Lower leg skin (tissue), 4 donors: ENCODE data around the gene NFKB2. TPM values are rescaled to one million over a fixed set of nuclear protein-coding genes. Genes with fewer than 3 reads are reported as not detected.

Experiments used
- DNase-seq, 2 donors: peaks; one replicate each; pipeline ENCODE4 v3.0.0-alpha.2; 2019; ENCODE audit warnings: low spot score in 2 of 2
- H3K4me3 ChIP-seq: fragments of 200-600 bp; sonication (generic); 2 replicates; pipeline ENCODE4 v1.5.1; 2017; ENCODE audit warnings: mild to moderate bottlenecking, low read depth; ENCODE audit not compliant: poor library complexity, severe bottlenecking
- POLR2A ChIP-seq, 2 donors: fragments of 450-650 bp; IDR thresholded peaks; one replicate each; pipeline ENCODE4 v1.6.1; 2016 to 2017; ENCODE audit warnings: antibody characterized with exemption in 2 of 2, mild to moderate bottlenecking in 1 of 2, moderate library complexity in 1 of 2
- WGBS, 2 donors: methylation state at CpG; one replicate each; pipeline ENCODE4 v1.1.5; 2018; 5-methylcytosine and 5-hydroxymethylcytosine counted together
- intact Hi-C: fragments of 100-400 bp; cut with DNase I; formaldehyde crosslinking; loops from one replicate; pipeline ENCODE4 v1.15.0; 2023; ENCODE audit warnings: low total_unique reads
- total RNA-seq, 4 donors: library from RNA; depleted of rRNA; stranded (reverse); fragments of >200 nt; gene quantifications; one replicate each; pipeline ENCODE4 v1.1.0, GENCODE V29; 2016
- TF ChIP-seq, protein P1 (sequence below), 3 donors: fragments of 450-650 bp; IDR thresholded peaks; one replicate each; pipeline ENCODE4 v1.5.1; 2016; ENCODE audit warnings: antibody characterized with exemption in 3 of 3, mild to moderate bottlenecking in 3 of 3, moderate library complexity in 2 of 3

NFKB2 gene
- total RNA-seq, 4 donors from 2014 or later: 19.4 to 36.1 (median 20.1) TPM

DNA sequence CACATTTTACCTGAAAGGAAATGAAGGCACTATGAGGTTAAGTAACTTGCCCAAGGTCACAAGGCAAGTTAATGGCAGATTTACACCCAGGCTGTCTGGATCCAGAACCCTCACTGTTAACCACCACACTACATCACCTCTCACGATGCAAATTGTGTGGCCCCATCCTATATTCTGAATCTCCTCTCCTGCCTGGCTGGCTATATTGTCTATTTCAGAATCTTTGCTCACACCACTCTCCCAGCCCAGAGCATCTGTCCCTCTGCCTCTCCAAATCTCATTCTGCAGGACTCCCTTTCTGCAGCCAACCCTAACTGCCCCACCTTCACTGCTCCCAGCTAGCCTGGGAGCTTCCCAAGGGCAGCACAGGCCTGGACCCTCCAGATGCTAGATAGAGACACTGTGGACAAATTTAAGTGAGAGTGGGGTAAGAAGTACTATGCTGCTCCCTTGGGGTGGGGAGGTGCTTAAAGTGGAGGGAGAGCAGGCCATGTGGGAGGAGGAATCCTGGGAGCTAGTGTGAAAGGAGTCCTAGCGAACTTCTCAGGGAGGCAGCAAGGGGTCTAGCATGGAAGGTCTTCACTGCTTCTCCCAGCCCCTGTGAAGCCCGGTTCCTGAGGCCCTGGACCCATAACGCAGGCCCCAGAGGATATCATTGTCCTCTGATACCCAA is 36.1 kb downstream of the NFKB2 start:
- intact Hi-C loops: no loop called here
- WGBS, 2 donors: 11 to 16% methylated on average over 4 of the region's 4 CpGs

DNA sequence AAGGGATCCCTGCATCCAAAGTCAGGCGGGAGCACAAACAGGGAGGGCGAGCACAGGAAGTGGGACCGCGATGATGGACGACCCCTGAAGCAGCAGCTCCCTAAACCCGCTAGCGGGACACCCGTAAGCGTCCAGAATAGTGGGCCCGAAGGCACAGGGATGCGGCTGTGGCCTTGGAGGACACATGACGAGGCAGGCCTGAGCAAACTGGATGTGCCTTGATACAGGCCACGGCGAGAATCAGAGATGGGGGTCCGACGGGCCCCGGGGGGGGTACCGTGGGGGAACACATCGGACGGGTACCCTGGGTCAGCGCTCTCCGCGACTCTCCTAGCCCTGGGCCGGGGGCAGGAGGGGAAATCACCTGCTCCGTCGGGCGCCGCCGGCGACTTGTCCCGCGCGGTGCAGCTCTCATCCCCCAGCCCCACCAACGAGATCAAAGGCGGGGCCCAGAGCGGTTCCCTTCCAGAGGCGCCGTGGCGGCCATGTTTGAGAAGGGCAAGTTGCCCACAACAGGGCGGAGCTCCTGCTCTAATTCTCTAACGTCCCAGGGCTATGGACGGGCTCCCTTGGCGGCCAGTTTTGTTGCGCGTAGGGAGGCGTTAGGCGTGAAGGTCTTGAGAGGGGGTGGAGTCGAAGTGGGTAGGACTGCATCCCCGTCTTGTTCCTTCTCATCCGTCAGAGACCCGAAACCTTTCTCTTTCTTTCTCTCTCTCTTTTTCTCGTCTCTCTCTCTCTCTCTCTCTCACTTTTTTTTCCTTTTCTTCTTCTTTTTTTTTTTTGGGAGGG is 36.9 kb downstream of the NFKB2 start, which contains the start of gene CUEDC2:
Gene CUEDC2 (minus strand): TSS at position 413 of the 789 bp plus-strand sequence. CDS start 7,386 bp downstream, outside the sequence.
- WGBS, 2 donors: 0% methylated on average over 32 to 46 of the region's 52 CpGs
- H3K4me3 ChIP-seq: peak within 1 kb of the TSS; percentile 69
- intact Hi-C loops: no loop called here
- TF ChIP-seq, protein P1, sequence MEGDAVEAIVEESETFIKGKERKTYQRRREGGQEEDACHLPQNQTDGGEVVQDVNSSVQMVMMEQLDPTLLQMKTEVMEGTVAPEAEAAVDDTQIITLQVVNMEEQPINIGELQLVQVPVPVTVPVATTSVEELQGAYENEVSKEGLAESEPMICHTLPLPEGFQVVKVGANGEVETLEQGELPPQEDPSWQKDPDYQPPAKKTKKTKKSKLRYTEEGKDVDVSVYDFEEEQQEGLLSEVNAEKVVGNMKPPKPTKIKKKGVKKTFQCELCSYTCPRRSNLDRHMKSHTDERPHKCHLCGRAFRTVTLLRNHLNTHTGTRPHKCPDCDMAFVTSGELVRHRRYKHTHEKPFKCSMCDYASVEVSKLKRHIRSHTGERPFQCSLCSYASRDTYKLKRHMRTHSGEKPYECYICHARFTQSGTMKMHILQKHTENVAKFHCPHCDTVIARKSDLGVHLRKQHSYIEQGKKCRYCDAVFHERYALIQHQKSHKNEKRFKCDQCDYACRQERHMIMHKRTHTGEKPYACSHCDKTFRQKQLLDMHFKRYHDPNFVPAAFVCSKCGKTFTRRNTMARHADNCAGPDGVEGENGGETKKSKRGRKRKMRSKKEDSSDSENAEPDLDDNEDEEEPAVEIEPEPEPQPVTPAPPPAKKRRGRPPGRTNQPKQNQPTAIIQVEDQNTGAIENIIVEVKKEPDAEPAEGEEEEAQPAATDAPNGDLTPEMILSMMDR (IDR thresholded peaks at IDR 0.05): no peak
- no peak for TF ChIP-seq POLR2A (IDR thresholded peaks at IDR 0.05)
- DNase-seq: peak; percentile 96 to 99

More for the DNA sequence above, 36.1 kb downstream of the NFKB2 start:
- no peak for DNase-seq
- no peak for TF ChIP-seq POLR2A (IDR thresholded peaks at IDR 0.05)
- TF ChIP-seq, protein P1 (IDR thresholded peaks at IDR 0.05): no peak
- H3K4me3 ChIP-seq: peak overlapping the region; percentile 69

DNA sequence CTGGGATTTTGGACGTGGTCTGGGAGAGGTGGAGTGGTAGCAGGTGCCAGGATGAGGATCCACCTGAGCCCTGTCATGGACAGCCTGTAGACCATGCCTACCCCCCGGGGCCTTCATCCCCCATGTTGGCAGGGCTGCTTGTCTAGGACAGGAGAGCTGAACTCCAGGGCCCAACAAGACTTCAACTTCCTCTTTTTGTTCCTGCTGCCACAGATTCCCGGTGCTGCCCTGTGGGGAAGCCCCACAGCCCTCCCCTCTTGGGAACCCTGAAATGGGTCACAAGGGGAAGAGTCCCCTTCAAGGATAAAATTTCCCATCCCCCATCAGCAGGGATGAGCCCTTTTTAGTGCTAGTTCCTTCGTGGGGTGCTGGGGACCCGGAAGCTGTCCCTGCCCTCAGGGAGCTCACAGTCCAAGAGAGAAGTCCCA is 38.1 kb downstream of the NFKB2 start:
- no peak for DNase-seq
- 63 to 75% methylated on average over 5 of the region's 5 CpGs for WGBS, 2 donors
- TF ChIP-seq POLR2A (IDR thresholded peaks at IDR 0.05): no peak
- TF ChIP-seq, protein P1 (IDR thresholded peaks at IDR 0.05): no peak
- intact Hi-C loops: no loop called here
- H3K4me3 ChIP-seq: no peak overlapping the region

DNA sequence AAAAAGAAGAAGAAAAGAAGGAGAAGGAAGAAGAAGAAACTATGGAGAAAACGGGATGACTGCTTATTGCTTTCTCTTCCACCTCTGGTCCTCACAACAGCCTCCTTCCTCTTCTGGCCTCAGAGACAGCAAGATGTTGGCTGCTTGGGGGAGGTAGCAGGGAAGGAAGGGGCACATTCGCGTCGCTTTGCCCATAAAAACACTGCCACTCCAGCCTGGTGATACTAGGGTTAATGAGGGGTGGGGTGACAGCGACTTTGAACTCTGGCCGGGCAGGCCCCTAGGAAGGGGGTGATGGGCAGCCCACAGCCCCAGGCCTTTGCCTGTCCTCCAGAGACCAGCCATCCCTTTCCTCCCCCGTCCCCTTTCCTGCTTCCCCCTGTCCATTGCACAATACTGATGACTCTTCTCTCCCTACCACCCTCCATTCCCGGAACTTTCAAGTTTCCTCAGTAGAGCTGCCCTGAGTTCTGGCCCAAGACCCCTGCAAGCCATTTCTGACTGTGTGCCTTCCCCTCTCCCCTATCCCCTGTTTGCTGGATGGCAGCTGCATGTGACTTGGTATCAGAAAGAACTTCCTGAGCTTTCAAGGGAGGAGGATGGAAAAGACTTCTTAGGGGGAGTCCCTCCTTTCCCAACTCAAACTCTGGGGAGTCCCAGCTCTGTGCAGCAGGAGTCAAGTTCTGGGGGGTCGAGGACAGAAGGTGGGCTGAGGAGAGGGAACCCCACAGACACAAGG is 39.1 kb downstream of the NFKB2 start:
- DNase-seq: no peak
- no peak overlapping the region for H3K4me3 ChIP-seq
- TF ChIP-seq POLR2A (IDR thresholded peaks at IDR 0.05): no peak
- TF ChIP-seq, protein P1 (IDR thresholded peaks at IDR 0.05): no peak
- 24 to 39% methylated on average over 9 of the region's 9 CpGs for WGBS, 2 donors
- intact Hi-C loops: no loop called here

DNA sequence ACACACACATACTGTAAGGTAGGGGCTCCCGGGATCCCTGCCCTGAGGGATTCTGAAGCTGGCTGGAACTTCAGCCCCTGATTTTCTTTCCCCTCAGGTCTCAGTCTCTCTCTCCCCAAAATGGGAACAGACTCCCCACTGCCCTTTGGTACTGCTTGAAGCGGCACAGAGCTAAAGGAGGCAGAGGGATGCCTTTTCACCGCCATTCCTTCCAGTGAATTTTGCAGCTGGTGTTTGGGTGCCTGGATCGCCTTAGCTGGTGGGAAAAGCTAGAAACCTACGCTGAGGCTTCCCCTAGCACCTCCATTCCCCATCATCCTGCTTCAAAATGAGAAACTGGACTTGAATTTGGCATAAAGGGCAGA is 39.6 kb downstream of the NFKB2 start:
- no peak overlapping the region for H3K4me3 ChIP-seq
- WGBS, 2 donors: 52 to 56% methylated on average over 5 of the region's 5 CpGs
- TF ChIP-seq, protein P1 (IDR thresholded peaks at IDR 0.05): no peak
- no peak for TF ChIP-seq POLR2A (IDR thresholded peaks at IDR 0.05)
- no peak for DNase-seq
- intact Hi-C loops: no loop called here
